Measurements from ENCODE around the gene ANO9.
A peak's percentile ranks its signal among the peaks of the same experiment; 100 is the strongest.

DNA sequence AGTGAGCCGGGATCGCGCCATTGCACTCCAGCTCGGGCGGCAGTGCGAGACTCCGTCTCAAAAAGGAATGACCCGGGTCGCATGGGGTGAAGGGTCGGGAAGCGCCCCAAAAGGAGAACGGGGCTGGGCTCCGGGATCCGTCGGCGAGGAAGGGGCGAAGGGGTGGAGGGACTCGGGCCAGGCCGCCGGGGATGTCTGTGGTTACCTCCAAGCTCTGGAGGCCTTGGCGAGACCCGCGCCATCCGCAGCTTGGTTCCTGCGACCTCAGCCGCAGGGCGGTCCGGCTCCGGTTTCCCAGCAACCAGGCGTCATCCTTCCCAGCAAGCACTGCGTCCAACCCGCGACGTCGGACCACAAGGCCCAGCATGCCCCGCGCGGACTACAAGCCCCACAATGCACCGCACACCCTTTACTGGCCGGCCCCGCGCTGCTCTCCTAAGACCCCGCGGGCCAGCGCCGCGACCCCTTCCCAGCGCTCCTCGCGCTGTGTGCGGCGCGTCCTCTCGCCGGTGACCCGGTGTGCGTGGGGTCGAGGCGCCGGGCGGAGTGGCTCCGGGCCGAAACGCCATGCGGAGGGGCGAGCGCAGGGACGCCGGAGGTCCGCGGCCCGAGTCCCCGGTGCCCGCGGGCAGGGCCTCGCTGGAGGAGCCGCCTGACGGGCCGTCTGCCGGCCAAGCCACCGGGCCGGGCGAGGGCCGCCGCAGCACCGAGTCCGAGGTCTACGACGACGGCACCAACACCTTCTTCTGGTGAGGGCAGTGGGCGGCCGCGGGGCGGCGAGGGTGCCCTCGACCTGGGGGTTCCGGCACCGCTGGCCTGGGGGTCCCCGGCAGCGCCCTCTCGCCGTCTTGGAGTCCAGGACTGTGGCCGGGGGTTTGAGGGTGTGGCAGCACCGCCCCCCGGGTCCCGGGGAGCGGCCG lies 8.3 kb upstream of the ANO9 start, which contains the start of gene PTDSS2:
- TF ChIP-seq, protein P1, sequence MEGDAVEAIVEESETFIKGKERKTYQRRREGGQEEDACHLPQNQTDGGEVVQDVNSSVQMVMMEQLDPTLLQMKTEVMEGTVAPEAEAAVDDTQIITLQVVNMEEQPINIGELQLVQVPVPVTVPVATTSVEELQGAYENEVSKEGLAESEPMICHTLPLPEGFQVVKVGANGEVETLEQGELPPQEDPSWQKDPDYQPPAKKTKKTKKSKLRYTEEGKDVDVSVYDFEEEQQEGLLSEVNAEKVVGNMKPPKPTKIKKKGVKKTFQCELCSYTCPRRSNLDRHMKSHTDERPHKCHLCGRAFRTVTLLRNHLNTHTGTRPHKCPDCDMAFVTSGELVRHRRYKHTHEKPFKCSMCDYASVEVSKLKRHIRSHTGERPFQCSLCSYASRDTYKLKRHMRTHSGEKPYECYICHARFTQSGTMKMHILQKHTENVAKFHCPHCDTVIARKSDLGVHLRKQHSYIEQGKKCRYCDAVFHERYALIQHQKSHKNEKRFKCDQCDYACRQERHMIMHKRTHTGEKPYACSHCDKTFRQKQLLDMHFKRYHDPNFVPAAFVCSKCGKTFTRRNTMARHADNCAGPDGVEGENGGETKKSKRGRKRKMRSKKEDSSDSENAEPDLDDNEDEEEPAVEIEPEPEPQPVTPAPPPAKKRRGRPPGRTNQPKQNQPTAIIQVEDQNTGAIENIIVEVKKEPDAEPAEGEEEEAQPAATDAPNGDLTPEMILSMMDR (IDR thresholded peaks at IDR 0.05), result peak in 1 of 3 donors; percentile 34
- TF ChIP-seq POLR2A (IDR thresholded peaks at IDR 0.05), result peak; percentile 91
- peak; percentile 68 for TF ChIP-seq EP300 (IDR thresholded peaks at IDR 0.05)
